ENCODE measurements around the gene KCTD4.
"Not testable (repeated sequence)": the region's sequence is repeated elsewhere in the genome, so short reads cannot be mapped to it uniquely, and the experiment has no call there.

Gene KCTD4

DNA sequence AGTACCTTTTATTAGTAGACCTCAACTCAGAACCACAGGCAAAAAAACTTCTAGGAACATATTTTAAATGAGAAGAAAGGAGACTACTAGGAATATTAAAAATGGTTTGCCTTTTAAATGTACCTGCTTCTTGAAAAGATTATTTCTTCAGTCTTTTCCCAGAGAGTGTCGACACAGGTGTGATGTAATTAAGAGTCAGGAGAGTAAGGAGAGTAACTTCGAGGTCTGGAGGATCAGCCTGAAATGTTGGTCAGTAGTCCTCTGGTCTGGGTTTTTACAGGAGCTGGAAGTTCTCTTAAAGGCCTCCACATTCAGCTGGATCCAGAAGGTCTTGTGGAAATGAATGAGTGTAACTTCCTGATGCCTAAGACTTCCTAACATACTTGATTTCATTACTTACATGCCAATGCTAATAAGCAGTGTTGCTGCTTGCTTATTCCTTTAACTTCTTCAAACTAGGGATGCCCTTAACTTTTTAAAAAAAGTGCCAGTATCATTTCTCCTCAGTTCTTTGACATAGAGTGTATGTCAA lies at the start of gene KCTD4:
TSS of gene KCTD4 (minus strand) at position 345 of the 532 bp plus-strand sequence. CDS start 6,478 bp downstream, outside the sequence.
- no peak for TF ChIP-seq ZFX (IDR thresholded peaks at IDR 0.05)
- TF ChIP-seq, protein P1, sequence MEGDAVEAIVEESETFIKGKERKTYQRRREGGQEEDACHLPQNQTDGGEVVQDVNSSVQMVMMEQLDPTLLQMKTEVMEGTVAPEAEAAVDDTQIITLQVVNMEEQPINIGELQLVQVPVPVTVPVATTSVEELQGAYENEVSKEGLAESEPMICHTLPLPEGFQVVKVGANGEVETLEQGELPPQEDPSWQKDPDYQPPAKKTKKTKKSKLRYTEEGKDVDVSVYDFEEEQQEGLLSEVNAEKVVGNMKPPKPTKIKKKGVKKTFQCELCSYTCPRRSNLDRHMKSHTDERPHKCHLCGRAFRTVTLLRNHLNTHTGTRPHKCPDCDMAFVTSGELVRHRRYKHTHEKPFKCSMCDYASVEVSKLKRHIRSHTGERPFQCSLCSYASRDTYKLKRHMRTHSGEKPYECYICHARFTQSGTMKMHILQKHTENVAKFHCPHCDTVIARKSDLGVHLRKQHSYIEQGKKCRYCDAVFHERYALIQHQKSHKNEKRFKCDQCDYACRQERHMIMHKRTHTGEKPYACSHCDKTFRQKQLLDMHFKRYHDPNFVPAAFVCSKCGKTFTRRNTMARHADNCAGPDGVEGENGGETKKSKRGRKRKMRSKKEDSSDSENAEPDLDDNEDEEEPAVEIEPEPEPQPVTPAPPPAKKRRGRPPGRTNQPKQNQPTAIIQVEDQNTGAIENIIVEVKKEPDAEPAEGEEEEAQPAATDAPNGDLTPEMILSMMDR (conservative IDR thresholded peaks at IDR 0.05) = no peak
- H3K27ac ChIP-seq = no peak within 1 kb of the TSS

DNA sequence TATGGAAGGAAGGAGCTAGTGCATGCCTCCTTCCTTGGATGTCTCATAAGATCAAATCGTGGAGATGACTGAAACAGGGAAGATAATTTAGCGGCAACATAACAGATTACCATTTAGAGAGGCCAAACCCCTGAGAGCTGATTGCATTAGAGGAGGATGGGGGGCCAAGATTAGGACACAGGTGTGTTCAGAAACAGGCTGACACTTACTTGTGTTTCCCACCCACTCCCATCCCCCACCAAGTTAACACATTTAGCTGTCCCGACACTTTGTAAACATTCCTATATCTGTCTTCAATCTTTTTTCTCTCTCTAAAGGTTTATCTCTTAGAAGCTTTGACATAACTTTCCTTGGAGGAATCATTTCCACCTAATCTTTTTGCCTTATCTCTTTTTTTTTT lies 48.8 kb upstream of the KCTD4 start:
- no peak overlapping the region for H3K27ac ChIP-seq

DNA sequence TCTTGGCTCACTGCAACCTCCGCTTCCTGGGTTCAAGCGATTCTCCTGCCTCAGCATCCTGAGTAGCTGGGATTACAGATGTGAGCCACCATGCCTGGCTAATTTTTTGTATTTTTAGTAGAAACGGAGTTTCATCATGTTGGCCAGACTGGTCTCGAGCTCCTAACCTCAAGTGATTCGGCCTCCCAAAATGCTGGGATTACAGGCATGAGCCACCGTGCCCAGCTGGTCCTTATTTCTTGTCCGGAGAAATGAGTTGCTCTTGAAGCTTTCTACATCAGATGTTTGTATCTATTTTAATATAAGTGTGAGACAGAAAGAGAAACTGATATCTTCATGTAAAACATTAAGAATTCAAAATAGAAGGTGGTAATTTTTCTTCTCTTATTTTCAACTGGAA lies 43.9 kb upstream of the KCTD4 start:
- H3K27ac ChIP-seq = not testable (repeated sequence)

More for the DNA sequence above, 48.8 kb upstream of the KCTD4 start:
- TF ChIP-seq ZFX (IDR thresholded peaks at IDR 0.05) = no peak
- TF ChIP-seq, protein P1 (conservative IDR thresholded peaks at IDR 0.05) = no peak

DNA sequence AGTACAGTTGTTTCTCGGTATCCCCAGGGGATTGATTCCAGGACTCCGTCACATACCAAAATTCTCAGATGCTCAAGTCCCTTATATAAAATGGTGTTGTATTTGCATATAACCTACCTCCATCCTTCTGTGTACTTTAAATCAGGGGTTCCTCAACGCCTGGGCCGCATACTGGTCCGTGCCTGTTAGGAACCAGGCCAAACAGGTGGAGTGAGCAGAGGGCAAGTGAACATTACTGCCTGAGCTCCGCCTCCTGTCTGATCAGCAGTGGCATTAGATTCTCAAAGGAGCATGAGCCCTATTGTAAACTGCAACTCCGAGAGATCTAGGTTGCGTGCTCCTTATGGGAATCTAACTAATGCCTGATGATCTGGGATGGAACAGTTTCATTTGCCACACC lies 42.2 kb upstream of the KCTD4 start:
- no peak overlapping the region for H3K27ac ChIP-seq
- no peak for TF ChIP-seq ZFX (IDR thresholded peaks at IDR 0.05)
- TF ChIP-seq, protein P1 (conservative IDR thresholded peaks at IDR 0.05) = no peak

DNA sequence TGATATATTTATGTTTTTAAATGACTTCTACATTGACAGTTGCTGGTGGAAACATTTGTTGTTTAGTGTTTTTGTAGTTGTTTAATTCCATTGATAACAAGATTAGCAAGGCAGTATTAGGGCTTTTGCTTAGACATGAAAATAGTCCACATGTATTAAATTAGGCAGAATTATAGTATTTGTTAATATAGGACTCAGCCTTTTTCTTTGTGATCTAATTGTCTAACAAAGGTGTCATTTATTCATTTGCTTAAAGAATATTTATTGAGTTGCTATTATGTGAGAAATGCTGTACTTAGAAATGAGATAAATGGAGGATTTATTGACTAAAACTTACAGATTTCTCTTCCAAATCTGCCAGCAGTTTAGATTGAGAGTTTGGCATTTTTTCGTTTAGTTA lies 41.7 kb upstream of the KCTD4 start:
- TF ChIP-seq ZFX (IDR thresholded peaks at IDR 0.05) = no peak
- no peak overlapping the region for H3K27ac ChIP-seq

DNA sequence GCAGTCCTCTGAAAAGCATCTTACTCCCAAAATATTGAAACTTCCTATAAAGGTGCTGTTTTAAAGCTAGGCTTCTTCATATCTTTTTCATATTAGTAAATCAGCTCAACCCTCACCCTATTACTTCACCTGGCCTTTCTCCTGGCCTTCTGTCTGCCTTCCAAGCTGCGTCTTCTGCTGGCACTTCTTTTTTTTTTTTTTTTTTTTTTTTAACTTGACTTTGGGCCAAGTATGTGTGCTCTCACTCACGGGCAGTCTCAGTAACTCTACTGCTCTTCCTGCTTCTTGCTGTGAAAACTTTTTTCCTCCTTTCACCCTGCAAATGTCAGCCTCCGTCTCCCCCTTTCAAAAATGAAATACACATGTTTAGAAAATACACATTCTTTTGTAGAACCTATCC lies 41.2 kb upstream of the KCTD4 start:
- TF ChIP-seq ZFX (IDR thresholded peaks at IDR 0.05) = no peak
- TF ChIP-seq, protein P1 (conservative IDR thresholded peaks at IDR 0.05) = no peak

DNA sequence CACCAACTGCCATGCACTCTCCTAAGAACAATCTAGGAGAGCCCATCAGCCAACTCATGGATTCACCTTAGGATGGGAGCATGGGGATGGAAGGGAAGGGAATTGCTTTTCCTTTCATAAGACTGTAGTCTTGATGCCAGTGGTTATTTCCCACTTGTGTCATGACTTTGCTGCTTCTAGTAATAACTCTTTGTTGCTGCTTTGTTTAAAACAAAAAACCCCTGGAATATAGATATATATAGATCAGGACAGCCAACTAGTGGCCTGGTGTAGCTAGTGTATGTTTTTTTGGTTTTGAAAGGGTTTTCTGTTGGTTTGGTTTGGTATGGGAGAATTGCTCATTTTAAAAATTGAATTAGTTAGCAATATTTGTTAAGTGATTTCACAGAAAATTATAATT lies 39.3 kb upstream of the KCTD4 start:
- H3K27ac ChIP-seq = no peak overlapping the region
- TF ChIP-seq ZFX (IDR thresholded peaks at IDR 0.05) = no peak
- TF ChIP-seq, protein P1 (conservative IDR thresholded peaks at IDR 0.05) = no peak

More for the DNA sequence above, 41.2 kb upstream of the KCTD4 start:
- H3K27ac ChIP-seq = no peak overlapping the region

DNA sequence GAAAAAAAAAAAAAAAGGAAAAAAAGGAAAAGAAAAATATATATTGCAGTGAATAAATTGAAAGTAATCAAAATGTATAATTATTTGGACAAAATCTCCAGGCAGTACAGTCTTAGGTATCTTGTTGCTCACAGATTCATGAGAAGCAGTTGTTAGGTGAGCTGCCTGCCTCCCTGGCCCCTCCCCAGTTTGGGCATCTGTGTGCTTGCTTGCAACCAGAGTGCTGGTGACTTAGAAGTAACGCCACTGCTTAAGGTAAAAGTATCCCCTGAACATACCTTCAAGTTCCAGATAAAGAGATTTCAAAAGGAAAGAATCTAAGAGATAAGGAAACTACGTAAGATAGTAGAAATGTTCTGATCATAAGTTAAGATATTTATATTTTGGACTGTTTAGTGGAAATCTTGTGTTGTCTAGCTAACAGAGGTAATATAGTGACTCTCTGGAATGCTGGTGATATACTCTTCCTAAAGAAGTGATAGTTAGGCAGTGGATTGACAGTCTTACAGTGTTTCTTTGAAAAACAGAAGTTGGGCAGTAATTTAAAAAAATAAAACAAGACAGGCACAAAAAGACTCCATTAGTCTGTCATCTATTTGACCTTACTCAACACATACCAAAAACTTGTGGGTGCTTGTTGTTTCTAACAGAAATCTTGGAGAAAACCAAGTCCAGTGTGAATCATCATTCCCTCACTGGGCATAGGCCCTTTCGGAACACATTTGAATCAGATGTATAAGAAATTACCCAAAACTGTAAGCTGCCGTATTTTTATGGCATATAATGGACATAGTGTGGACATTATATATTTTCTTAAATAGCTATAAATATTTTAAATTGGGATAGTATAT lies 38.3 kb upstream of the KCTD4 start:
- no peak overlapping the region for H3K27ac ChIP-seq
- no peak for TF ChIP-seq ZFX (IDR thresholded peaks at IDR 0.05)
- TF ChIP-seq, protein P1 (conservative IDR thresholded peaks at IDR 0.05) = no peak

All from C4-2B (cell line).